ENCODE measurements around the gene SLBP.

Gene SLBP

DNA sequence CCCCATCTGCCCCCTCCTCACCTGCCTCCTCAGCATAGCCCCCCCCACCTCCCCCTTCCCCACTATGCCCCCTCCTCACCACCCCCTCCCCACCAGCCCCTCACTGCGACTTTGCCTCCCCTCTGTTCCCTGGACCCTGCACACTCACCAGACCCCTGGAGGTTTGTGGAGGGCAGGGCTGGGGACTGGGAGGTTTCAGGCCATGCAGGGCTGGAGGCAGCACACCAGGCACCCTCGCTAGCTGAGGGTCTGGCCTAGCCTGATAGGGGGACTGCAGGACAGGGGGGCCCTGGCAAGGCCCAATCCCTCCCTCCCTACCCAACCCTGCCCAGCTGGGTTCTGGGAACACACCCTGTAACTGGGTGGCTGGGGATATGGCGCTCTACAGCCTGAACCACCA lies 37.3 kb upstream of the SLBP start:
- no peak overlapping the region for H3K4me3 ChIP-seq (ENCODE audit: low read depth, low read length)
- TF ChIP-seq, protein P1, sequence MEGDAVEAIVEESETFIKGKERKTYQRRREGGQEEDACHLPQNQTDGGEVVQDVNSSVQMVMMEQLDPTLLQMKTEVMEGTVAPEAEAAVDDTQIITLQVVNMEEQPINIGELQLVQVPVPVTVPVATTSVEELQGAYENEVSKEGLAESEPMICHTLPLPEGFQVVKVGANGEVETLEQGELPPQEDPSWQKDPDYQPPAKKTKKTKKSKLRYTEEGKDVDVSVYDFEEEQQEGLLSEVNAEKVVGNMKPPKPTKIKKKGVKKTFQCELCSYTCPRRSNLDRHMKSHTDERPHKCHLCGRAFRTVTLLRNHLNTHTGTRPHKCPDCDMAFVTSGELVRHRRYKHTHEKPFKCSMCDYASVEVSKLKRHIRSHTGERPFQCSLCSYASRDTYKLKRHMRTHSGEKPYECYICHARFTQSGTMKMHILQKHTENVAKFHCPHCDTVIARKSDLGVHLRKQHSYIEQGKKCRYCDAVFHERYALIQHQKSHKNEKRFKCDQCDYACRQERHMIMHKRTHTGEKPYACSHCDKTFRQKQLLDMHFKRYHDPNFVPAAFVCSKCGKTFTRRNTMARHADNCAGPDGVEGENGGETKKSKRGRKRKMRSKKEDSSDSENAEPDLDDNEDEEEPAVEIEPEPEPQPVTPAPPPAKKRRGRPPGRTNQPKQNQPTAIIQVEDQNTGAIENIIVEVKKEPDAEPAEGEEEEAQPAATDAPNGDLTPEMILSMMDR (IDR thresholded peaks at IDR 0.05; ENCODE audit: insufficient read depth, low read depth, low read length, missing control alignments), result no peak
- no peak for DNase-seq (ENCODE audit: low read depth)

DNA sequence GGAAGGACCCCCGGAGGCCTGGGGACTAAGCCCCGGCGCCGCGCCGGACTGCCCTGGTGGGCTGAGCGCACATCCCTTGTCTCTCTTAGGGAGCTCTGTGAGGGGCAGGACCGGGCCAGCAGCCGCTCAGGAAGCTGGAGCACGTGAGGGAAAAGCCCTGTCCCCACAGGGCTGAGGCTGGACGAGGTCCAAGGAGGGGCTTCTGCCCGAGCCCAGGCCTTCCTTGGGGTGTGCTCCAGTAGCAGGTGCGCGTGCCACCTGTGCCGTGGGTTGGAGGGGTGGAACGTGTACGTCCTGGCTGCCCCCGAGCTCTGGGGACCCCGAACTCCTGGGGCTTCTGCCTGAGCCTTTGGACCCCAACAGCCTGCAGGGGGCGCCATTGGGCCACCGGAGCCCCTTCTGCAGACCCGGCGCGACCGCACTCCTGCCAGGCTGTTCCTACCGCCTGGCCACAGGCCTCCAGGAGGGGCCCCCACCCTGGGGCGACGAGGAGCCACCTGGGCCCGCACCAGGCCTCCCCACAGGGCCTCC lies 36.4 kb upstream of the SLBP start:
- no peak overlapping the region for H3K4me3 ChIP-seq (ENCODE audit: low read depth, low read length)
- TF ChIP-seq, protein P1 (IDR thresholded peaks at IDR 0.05; ENCODE audit: insufficient read depth, low read depth, low read length, missing control alignments), result peak; percentile 83
- DNase-seq (ENCODE audit: low read depth), result peak; percentile 87

DNA sequence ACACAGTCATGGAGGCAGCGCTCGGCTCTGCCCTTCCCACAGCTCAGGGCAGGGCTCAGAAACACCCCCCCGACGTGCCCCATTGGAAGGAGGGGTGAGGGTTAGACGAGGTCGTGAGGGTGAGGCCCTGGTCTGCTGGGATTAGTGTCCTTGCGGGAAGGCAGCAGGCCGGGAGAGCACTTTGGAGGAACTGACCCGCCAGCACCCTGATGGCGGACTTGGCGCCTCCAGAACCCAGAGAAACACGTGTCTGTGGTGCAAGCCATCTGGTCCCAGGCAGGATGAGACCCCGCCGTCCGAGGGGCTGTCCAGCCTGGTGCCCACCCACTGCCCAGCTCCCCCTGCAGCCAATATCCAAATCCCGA lies 35.5 kb upstream of the SLBP start:
- TF ChIP-seq, protein P1 (IDR thresholded peaks at IDR 0.05; ENCODE audit: insufficient read depth, low read depth, low read length, missing control alignments), result no peak
- H3K4me3 ChIP-seq (ENCODE audit: low read depth, low read length), result no peak overlapping the region
- DNase-seq (ENCODE audit: low read depth), result no peak

DNA sequence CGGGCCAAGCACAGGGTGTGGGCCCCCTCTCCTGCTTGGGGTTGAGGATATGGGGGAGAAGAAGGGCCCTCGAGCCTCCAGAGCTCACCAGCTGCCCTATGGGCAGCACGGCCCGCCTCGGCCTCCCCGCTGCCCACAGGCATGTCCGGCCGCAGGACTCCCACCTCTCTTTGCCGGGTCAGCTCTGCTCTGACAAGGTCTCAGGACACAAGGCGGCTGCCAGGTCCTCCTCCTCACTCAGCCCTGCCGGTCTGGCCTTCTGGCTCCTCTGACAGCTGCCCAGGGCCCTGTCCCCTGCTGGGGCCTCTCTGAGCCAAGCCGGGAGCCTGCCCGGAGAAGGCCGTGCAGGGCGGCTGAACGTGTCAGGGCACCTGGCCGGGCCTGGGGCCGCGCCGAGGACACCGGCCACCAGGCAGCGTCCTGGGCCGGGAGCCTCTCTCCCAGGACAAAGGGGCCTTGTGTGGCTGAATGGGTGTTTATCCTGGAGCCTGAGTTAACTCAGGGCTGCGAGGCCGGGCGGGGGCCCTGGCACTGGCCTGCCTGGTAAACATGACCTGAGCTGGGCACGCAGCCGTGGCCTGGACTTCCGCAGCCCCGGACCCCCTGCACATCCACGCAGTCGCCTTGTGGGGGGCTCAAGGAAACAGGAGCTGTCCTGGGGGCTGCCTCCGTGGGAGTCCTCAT lies 34.9 kb upstream of the SLBP start:
- TF ChIP-seq, protein P1 (IDR thresholded peaks at IDR 0.05; ENCODE audit: insufficient read depth, low read depth, low read length, missing control alignments), result no peak
- DNase-seq (ENCODE audit: low read depth), result no peak
- H3K4me3 ChIP-seq (ENCODE audit: low read depth, low read length), result no peak overlapping the region

DNA sequence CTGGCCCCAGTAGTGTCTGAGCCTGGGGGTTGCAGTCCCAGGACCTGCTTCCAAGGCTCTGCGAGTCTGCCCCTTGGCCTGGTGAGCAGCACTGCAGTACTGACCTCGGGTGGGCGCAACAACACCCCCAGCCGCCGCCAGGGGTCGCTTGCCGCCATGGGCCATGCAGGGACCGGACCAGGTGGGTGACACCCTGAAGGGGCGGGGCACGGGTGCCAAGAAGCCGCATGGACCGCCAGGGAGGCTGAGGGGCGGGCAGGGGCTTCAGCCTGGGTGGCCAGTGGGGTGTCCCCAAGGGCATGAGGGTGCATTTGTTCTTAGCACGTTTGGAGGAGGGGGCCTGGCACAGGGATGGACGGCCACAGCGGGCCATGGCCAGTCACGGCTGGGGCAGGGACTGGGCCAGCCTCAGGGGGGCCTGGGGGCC lies 34.2 kb upstream of the SLBP start:
- peak; percentile 88 for DNase-seq (ENCODE audit: low read depth)
- TF ChIP-seq, protein P1 (IDR thresholded peaks at IDR 0.05; ENCODE audit: insufficient read depth, low read depth, low read length, missing control alignments), result peak; percentile 84
- H3K4me3 ChIP-seq (ENCODE audit: low read depth, low read length), result no peak overlapping the region

DNA sequence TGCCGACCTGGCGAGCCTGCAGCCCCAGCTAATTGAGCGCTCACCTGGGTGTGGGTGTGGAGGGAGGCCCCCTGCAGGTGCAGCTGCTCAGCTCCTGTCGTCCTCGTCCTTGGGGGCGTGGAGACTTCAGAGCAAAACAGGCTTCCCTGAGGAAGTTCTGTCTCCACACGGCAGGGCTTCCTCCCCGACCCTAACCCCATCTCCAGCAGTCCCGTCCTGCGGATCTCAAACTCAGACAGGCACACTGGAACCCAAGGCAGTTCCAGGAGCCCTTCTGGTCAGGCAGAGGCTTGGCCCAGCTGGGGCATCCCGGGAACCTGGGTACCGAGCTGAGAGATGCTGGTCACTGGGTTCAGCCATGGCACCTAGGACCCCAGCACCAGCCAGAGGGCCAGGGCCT lies 33.6 kb upstream of the SLBP start:
- DNase-seq (ENCODE audit: low read depth), result no peak
- H3K4me3 ChIP-seq (ENCODE audit: low read depth, low read length), result no peak overlapping the region
- TF ChIP-seq, protein P1 (IDR thresholded peaks at IDR 0.05; ENCODE audit: insufficient read depth, low read depth, low read length, missing control alignments), result no peak

DNA sequence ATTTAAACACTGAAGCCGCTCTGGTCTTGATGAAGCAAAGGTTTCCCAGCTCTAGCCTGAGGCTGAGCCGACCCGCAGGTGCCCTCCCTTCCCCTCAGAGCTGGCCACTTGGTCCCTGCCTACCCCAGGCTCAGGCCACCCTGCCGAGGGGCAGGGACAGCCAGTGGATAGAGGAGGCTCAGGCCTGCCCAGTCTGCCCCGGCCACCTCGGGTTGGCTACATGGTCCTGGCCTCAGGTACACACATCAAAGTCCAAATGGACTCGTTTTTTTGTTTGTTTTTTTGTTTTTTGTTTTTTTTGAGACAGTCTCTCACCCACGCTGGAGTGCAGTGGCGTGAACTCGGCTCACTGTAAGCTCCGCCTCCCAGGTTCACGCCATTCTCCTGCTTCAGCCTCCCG lies 33.0 kb upstream of the SLBP start:
- no peak for DNase-seq (ENCODE audit: low read depth)

More for the DNA sequence above, 33.0 kb upstream of the SLBP start:
- H3K4me3 ChIP-seq (ENCODE audit: low read depth, low read length), result no peak overlapping the region
- TF ChIP-seq, protein P1 (IDR thresholded peaks at IDR 0.05; ENCODE audit: insufficient read depth, low read depth, low read length, missing control alignments), result no peak

Measured in GM12865 (cell line).